Measurements from ENCODE around the gene LANCL3.

GRCh38 chrX:37542791-37543190 lies 28.7 kb upstream of the LANCL3 start:
- no peak for TF ChIP-seq CTCF (IDR thresholded peaks at IDR 0.05)
- no peak for TF ChIP-seq EP300 (IDR thresholded peaks at IDR 0.05)
